Activated CD8-positive, alpha-beta T cell treated with anti-CD3 and anti-CD28 coated beads, Interleukin-2, amount 10 ng/mL, durations not matched to agents 7 days and 5 days (primary cell): ENCODE results near the gene PANX2. TPM values are rescaled to one million over a fixed set of nuclear protein-coding genes. Genes with fewer than 3 reads are reported as not detected.
A peak's percentile ranks its signal among the peaks of the same experiment; 100 is the strongest.

Experiments used
- ATAC-seq: fragments of 150-1000 bp; cut with Tn5 transposase; one replicate; pipeline ENCODE4 v1.10.0; 2021; ENCODE audit warnings: moderate library complexity
- CTCF ChIA-PET: fragments of 350-600 bp; sonication (Branson Sonifier 250); formaldehyde crosslinking; loops from one replicate; lab custom pipeline; 2021; ENCODE audit warnings: antibody characterized with exemption; lab: Charles Lee
- POLR2A ChIA-PET: fragments of 350-600 bp; sonication (Branson Sonifier 250); formaldehyde crosslinking; loops from one replicate; lab custom pipeline; 2021; ENCODE audit warnings: antibody characterized with exemption; lab: Charles Lee
- DNase-seq: peaks from one replicate; pipeline ENCODE4 v3.0.0-alpha.2; 2020
- H3K27ac Mint-ChIP-seq: one replicate; pipeline ENCODE4 v1.8.0; 2021; ENCODE audit warnings: mild to moderate bottlenecking, mixed read lengths
- H3K27me3 Mint-ChIP-seq: one replicate; pipeline ENCODE4 v1.8.0; 2021; ENCODE audit warnings: low read depth, mixed read lengths
- H3K36me3 Mint-ChIP-seq: one replicate; pipeline ENCODE4 v1.8.0; 2021; ENCODE audit warnings: low read depth, mixed read lengths
- H3K4me1 Mint-ChIP-seq: one replicate; pipeline ENCODE4 v1.8.0; 2021; ENCODE audit warnings: low read depth, mixed read lengths
- H3K4me3 Mint-ChIP-seq: one replicate; pipeline ENCODE4 v1.8.0; 2021; ENCODE audit warnings: mild to moderate bottlenecking, mixed read lengths
- H3K9me3 Mint-ChIP-seq: one replicate; pipeline ENCODE4 v1.8.0; 2022; ENCODE audit warnings: mixed read lengths; ENCODE audit not compliant: insufficient read depth
- total RNA-seq, 2 experiments: library from RNA; stranded (reverse); gene quantifications; one replicate each; pipeline ENCODE4 v1.2.3, GENCODE V29; 2021

Gene PANX2
- total RNA-seq, 2 experiments from 2014 or later: 0.10 TPM; not detected in 1

DNA sequence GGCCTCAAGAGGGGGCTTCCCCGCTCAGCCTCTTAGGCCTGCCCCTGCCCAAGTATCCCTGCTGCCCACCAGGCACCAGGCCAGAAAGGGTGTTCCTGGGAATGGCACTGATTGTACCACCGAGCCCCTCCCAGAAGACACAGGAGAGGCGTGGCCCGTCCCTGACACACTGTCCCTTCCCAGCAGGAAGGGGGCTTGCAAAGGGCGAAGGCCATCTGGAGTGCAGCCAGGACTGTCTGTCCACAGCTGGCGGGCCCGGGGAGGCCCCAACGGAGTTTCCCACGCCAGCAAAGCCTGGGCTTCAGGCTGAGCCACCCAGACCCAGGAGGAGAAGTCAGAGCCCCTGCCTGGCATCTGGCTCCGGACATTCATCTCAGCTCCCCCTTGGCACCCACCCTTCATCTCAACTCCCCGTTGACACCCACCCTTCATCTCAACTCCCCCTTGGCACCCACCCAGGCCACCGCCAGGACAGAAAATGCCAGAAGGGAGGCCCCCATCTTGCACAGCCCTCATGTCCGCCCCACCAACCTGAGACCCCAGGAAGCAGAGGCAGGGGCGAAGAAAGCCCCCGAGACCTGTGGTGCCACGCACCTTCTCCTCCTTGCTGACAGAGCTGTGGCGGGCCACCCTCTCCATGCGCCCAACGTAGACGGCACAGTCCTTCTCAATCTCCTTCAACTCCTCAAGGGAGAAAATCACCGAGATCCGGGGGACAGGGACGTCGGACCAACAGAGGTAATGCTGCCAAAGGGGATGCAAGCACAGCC lies 54.9 kb downstream of the PANX2 start:
- H3K27me3 Mint-ChIP-seq: no peaks in the 10 kb centered on the region
- POLR2A ChIA-PET: no interaction called here
- CTCF ChIA-PET: no interaction called here
- H3K36me3 Mint-ChIP-seq: peaks cover 36% of the 10 kb centered on the region
- no peak overlapping the region for H3K4me3 Mint-ChIP-seq
- H3K27ac Mint-ChIP-seq: no peak overlapping the region
- no peak for ATAC-seq
- no peaks in the 10 kb centered on the region for H3K4me1 Mint-ChIP-seq
- no peaks in the 10 kb centered on the region for H3K9me3 Mint-ChIP-seq
- no peak for DNase-seq

DNA sequence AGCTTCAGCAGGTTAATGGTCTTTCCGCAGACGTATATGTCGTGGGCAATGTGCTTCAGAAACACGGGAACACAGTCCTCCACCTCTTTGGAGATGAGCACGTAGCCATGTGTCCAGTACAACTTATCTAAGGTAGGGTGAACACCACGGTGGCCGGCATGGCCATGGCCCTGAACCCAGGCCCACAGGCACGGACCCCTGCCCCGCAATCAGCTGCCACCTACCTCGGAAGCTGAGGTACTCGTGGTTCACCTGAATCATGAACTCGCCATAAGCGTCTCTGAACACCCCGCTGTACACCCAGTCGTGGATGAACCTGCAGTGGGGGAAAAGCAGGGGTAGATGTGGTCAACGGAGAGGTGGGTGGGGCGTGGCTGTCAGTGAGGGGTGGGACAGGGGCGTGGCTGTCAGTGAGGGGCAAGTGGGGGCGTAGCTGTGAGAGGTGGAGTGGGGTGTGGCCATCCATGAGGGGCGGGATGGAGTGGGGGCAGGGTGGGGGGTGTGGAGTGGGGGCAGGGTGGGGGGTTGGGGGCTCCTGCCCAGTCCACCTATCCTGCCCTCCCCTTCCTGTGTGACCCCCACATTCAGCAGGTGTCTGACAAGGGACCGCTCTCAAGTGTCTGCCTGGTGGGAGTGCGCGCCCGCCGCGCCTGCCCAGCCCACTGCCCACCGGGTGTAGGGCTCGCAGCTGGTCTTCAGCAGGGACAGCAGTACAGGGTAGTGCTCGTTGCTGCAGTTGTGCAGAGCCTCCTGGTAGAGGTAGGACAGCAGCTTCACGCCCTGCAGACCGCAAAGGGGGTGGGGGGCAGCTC lies 55.7 kb downstream of the PANX2 start:
- H3K36me3 Mint-ChIP-seq: peaks cover 30% of the 10 kb centered on the region
- no peaks in the 10 kb centered on the region for H3K9me3 Mint-ChIP-seq

DNA sequence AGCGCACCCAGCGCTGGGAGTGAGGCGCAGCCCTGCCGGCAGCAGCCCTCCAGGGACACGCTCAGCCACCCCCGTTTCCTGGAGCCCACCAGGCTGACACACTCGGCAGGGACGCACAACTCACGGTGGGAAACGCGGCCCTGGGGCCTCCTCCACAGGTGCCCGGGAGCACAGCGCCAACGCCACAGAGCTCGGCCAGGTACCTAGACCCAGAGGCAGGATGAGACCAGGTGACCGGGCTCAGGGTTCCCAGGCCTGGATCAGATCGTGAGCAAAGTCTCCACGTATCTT lies 56.3 kb downstream of the PANX2 start:
- DNase-seq (no peak), ATAC-seq (no peak)
- Mint-ChIP-seq H3K36me3 (peaks cover 30% of the 10 kb centered on the region), H3K4me1 (no peaks in the 10 kb centered on the region), H3K27me3 (no peaks in the 10 kb centered on the region), H3K4me3 (no peak overlapping the region), H3K9me3 (no peaks in the 10 kb centered on the region), H3K27ac (no peak overlapping the region)
- ChIA-PET POLR2A (no interaction called here), CTCF (no interaction called here)

More for the DNA sequence above, 55.7 kb downstream of the PANX2 start:
- DNase-seq (no peak), ATAC-seq (no peak)
- no peak overlapping the region for H3K4me3 Mint-ChIP-seq
- CTCF ChIA-PET: no interaction called here
- no peaks in the 10 kb centered on the region for H3K4me1 Mint-ChIP-seq
- POLR2A ChIA-PET: no interaction called here
- no peaks in the 10 kb centered on the region for H3K27me3 Mint-ChIP-seq
- H3K27ac Mint-ChIP-seq: no peak overlapping the region

DNA sequence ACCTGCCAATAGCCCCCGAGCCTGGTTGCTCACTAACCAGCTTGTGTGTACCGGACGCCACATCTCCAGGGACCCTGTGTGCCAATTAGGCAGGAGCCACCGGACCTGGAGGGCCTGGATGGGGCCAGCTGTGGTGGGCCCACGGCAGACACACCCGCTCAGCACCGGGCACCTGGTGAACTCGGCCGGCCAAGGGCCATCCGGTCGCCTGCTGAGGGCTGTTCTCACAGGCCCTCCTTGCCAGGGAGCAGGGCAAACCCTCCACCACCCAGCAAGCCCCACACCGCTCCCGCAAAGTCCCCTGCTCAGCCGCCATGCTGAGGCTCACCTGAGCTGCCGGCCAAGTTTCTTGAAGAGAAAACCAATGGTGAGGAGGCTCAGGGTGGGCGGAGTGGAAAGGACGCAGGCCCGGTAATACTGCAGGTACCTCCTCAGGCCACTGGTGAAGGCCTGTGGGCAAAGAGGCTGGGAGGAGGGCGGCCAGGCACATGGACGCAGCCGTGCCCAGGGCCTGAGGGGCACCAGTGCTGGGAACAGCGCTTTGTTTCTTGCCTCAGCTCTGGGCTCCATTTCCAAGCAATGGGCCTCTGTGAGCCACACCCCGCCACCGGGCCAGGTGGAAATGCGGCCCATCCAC lies 57.2 kb downstream of the PANX2 start:
- H3K4me1 Mint-ChIP-seq: no peaks in the 10 kb centered on the region
- H3K27ac Mint-ChIP-seq: no peak overlapping the region
- ATAC-seq: no peak
- POLR2A ChIA-PET: no interaction called here
- no peaks in the 10 kb centered on the region for H3K27me3 Mint-ChIP-seq
- DNase-seq: no peak
- H3K9me3 Mint-ChIP-seq: no peaks in the 10 kb centered on the region
- CTCF ChIA-PET: interaction anchor here (1.2 kb wide), 1 partner anchor 24 kb away, joined by 3 read pairs; no protein-coding TSS in a partner anchor
- H3K36me3 Mint-ChIP-seq: peaks cover 29% of the 10 kb centered on the region
- H3K4me3 Mint-ChIP-seq: no peak overlapping the region

DNA sequence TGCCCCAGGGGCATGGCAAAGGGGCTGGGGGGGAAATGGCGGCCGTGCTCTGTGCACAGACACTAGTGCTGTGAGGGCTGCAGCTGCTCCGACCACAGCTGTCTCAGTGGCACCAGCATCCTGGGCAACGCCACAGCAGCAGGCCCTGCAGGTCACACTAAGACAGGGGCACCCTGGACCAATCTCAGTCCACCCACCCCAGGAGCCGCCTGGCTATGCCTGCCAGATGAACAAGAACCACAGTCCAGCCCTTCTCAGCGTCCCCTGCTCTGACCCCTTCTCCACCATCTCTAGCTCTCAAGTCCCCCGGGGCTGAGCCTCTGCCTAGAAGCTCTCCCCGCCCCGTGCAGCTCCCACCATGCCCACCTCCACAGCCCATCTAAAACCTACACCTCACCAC lies 57.8 kb downstream of the PANX2 start:
- Mint-ChIP-seq H3K27ac (peak overlapping the region; percentile 39), H3K4me3 (no peak overlapping the region), H3K9me3 (no peaks in the 10 kb centered on the region), H3K36me3 (peaks cover 31% of the 10 kb centered on the region), H3K27me3 (no peaks in the 10 kb centered on the region), H3K4me1 (no peaks in the 10 kb centered on the region)
- POLR2A ChIA-PET: no interaction called here
- ATAC-seq (no peak), DNase-seq (no peak)
- CTCF ChIA-PET: interaction anchor here (1.2 kb wide), 1 partner anchor 25 kb away, joined by 3 read pairs; no protein-coding TSS in a partner anchor

DNA sequence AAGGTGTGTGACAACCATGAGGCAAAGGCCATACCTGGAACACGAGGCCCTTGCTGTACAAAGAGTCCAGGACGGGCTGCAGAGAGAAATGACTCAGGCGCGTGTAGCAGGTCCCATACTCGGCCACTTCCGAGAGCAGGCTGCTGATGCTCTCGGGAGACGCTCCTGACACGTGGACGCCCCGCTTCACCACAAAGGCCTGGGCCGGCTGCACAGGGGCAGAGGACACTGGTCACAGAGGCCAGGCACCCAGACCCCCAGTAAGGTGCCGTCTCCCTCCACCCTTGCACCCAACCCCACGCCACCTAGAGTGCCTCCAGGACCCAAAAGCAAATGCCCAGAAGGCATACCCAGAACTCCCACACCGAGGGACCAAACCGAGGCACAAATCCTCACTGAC lies 58.8 kb downstream of the PANX2 start:
- POLR2A ChIA-PET: no interaction called here
- H3K9me3 Mint-ChIP-seq: no peaks in the 10 kb centered on the region
- peak overlapping the region; percentile 46 for H3K27ac Mint-ChIP-seq
- DNase-seq: no peak
- no peaks in the 10 kb centered on the region for H3K4me1 Mint-ChIP-seq
- no peak for ATAC-seq
- no peaks in the 10 kb centered on the region for H3K27me3 Mint-ChIP-seq
- peaks cover 33% of the 10 kb centered on the region for H3K36me3 Mint-ChIP-seq
- H3K4me3 Mint-ChIP-seq: no peak overlapping the region
- CTCF ChIA-PET: interaction anchor here (1.4 kb wide), 1 partner anchor 13 kb away, joined by 4 read pairs; no protein-coding TSS in a partner anchor

Other genes starting within 250 kb of the PANX2 start
- 10 to 100 TPM; 45.1 to 45.7 TPM for gene PIM3, start 210.0 kb upstream of the PANX2 start, total RNA-seq
- gene IL17REL, start 158.0 kb upstream of the PANX2 start, total RNA-seq: not detected
- not detected for gene TTLL8, start 112.4 kb upstream of the PANX2 start, total RNA-seq
- gene MLC1, start 85.3 kb upstream of the PANX2 start, total RNA-seq: 1 to 10 TPM; 8.3 to 9.4 TPM
- gene MOV10L1, start 80.7 kb upstream of the PANX2 start, total RNA-seq: not detected
- gene TRABD, start 15.2 kb downstream of the PANX2 start, total RNA-seq: 100 to 1,000 TPM; 115 to 129 TPM
- 10 to 100 TPM; 23.6 to 24.4 TPM for gene SELENOO, start 30.3 kb downstream of the PANX2 start, total RNA-seq
- gene TUBGCP6, start 74.3 kb downstream of the PANX2 start, total RNA-seq: 10 to 100 TPM; 53.2 to 58.1 TPM
- 10 to 100 TPM; 71.4 to 75.9 TPM for gene HDAC10, start 80.5 kb downstream of the PANX2 start, total RNA-seq
- gene MAPK12, start 91.0 kb downstream of the PANX2 start, total RNA-seq: 1 to 10 TPM; 4.8 to 5.3 TPM
- 10 to 100 TPM; 10.4 to 11.8 TPM for gene MAPK11, start 99.6 kb downstream of the PANX2 start, total RNA-seq
- gene PLXNB2, start 136.9 kb downstream of the PANX2 start, total RNA-seq: 10 to 100 TPM; 48.4 to 49.9 TPM
- 1 to 10 TPM; 6.0 to 7.0 TPM for gene DENND6B, start 156.3 kb downstream of the PANX2 start, total RNA-seq
- gene PPP6R2, start 172.6 kb downstream of the PANX2 start, total RNA-seq: 10 to 100 TPM; 62.1 to 64.9 TPM